ENCODE measurements around the gene NCKAP5L.

DNA sequence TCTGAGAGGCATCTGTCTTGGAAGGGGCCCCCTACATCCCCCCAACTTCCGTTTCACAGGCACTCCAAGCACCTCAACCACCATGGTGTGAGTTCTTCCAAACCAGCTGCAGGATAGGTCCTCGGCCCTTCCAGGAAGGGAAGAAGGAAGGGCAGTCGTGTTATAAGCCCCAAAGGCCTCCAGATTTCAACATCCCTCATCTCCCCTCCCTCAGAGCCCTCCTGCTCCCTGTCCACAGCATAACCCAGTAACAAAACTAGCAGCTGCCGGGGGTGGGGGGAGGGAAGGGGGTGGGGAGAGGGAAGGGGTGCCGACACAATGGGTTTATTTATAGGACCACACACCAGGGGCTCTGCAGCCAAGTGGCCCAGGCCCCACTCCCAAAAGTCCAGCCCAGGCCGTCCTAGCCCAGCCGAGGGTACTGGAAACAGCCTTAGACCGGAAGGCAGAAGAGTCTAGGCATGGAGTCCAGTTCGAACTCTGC is 18.3 kb downstream of the NCKAP5L start:
- TF ChIP-seq ZNF274 (IDR thresholded peaks at IDR 0.05; ENCODE audit: low read depth, low read length) = no peak
- TF ChIP-seq SUZ12 (IDR thresholded peaks at IDR 0.05; ENCODE audit: extremely low read depth, insufficient read depth, insufficient read length) = no peak
